Karpas-422 (cell line): ENCODE measurements around the gene MARK3. TPM values are rescaled to one million over a fixed set of nuclear protein-coding genes. Genes with fewer than 3 reads are reported as not detected.

Experiments
- DNase-seq: peaks from one replicate; pipeline ENCODE4 v3.0.0-alpha.2; 2015
- H2AFZ ChIP-seq: fragments of 200-600 bp; sonication (generic); 2 replicates; pipeline ENCODE4 v1.6.1; 2014; ENCODE audit warnings: antibody characterized with exemption, low read length, mixed read lengths
- H3K27ac ChIP-seq: fragments of 200-600 bp; sonication (generic); 2 replicates; pipeline ENCODE4 v1.5.1; 2014; ENCODE audit warnings: mild to moderate bottlenecking, low read length, moderate library complexity
- H3K27me3 ChIP-seq: fragments of 200-600 bp; sonication (generic); 2 replicates; pipeline ENCODE4 v1.6.1; 2014; ENCODE audit warnings: low read length, mixed read lengths
- H3K36me3 ChIP-seq: fragments of 200-600 bp; sonication (generic); 2 replicates; pipeline ENCODE4 v1.6.1; 2014; ENCODE audit warnings: low read length, mixed read lengths; ENCODE audit not compliant: insufficient read depth
- H3K4me1 ChIP-seq: fragments of 200-600 bp; sonication (generic); 2 replicates; pipeline ENCODE4 v1.6.1; 2014; ENCODE audit warnings: mild to moderate bottlenecking, low read length, mixed read lengths
- H3K4me2 ChIP-seq: fragments of 200-600 bp; sonication (generic); 2 replicates; pipeline ENCODE4 v1.6.1; 2014; ENCODE audit warnings: low read length, low read depth, mild to moderate bottlenecking; ENCODE audit not compliant: poor library complexity, severe bottlenecking
- H3K4me3 ChIP-seq: fragments of 200-600 bp; sonication (generic); 2 replicates; pipeline ENCODE4 v1.5.1; 2014; ENCODE audit warnings: mild to moderate bottlenecking, antibody characterized with exemption, low read length, mixed read lengths
- H3K79me2 ChIP-seq: fragments of 200-600 bp; sonication (generic); 2 replicates; pipeline ENCODE4 v1.6.1; 2014; ENCODE audit warnings: mild to moderate bottlenecking, low read length, mixed read lengths
- H3K9ac ChIP-seq: fragments of 200-600 bp; sonication (generic); 2 replicates; pipeline ENCODE4 v1.6.0; 2014; ENCODE audit warnings: low read length
- H3K9me2 ChIP-seq: fragments of 200-600 bp; sonication (generic), shearing (Covaris generic); replicated peaks from 2 replicates; pipeline ENCODE4 v1.6.0; 2014; ENCODE audit warnings: mild to moderate bottlenecking, low read length, moderate library complexity; ENCODE audit not compliant: insufficient read depth
- H3K9me3 ChIP-seq: fragments of 300-700, 200-600 bp; sonication (generic); 2 replicates; pipeline ENCODE4 v1.6.1; 2014; ENCODE audit warnings: low read length, mixed read lengths
- H4K20me1 ChIP-seq: fragments of 200-600 bp; sonication (generic); 2 replicates; pipeline ENCODE4 v1.6.1; 2014; ENCODE audit warnings: mild to moderate bottlenecking, antibody characterized with exemption, low read length, low read depth; ENCODE audit not compliant: insufficient read depth
- total RNA-seq: library from RNA; depleted of rRNA; stranded (reverse); fragments of >200 nt; shearing (Covaris generic); gene quantifications from 2 replicates; pipeline ENCODE4 v1.2.3, GENCODE V29; 2014; ENCODE audit warnings: low replicate concordance

MARK3 gene
- total RNA-seq, 1 experiment from 2014 or later = 113 TPM

- Histone ChIP-seq H3K27ac (no peak overlapping the region), H4K20me1 (no peaks in the 10 kb centered on the region), H3K27me3 (no peaks in the 10 kb centered on the region), H3K9me2 (no peaks in the 10 kb centered on the region), H3K36me3 (peaks cover 52% of the 10 kb centered on the region), H3K4me3 (no peak overlapping the region), H3K79me2 (peaks cover 24% of the 10 kb centered on the region), H2AFZ (no peak overlapping the region), H3K9me3 (no peaks in the 10 kb centered on the region), H3K9ac (no peak overlapping the region), H3K4me2 (no peak overlapping the region), H3K4me1 (peaks cover 3% of the 10 kb centered on the region; the same call in 1 of the 2 replicates)
- no peak for DNase-seq
These were observed 116.0 kb downstream of the MARK3 start for GRCh38 chr14:103501041-103501870.

- no peaks in the 10 kb centered on the region for H3K27me3 ChIP-seq
- peaks cover 50% of the 10 kb centered on the region for H3K36me3 ChIP-seq
- peaks cover 3% of the 10 kb centered on the region; the same call in 1 of the 2 replicates for H3K4me1 ChIP-seq
- DNase-seq = no peak
- no peaks in the 10 kb centered on the region for H3K9me2 ChIP-seq
- H3K79me2 ChIP-seq = peaks cover 24% of the 10 kb centered on the region
- no peak overlapping the region for H3K4me2 ChIP-seq
- H2AFZ ChIP-seq = no peak overlapping the region
- H4K20me1 ChIP-seq = no peaks in the 10 kb centered on the region
- H3K9me3 ChIP-seq = no peaks in the 10 kb centered on the region
- no peak overlapping the region for H3K27ac ChIP-seq
- H3K4me3 ChIP-seq = no peak overlapping the region
- no peak overlapping the region for H3K9ac ChIP-seq
These were observed 116.9 kb downstream of the MARK3 start for GRCh38 chr14:103501921-103502669.

- Histone ChIP-seq H3K9ac (no peak overlapping the region), H3K36me3 (peaks cover 50% of the 10 kb centered on the region), H3K79me2 (peaks cover 24% of the 10 kb centered on the region), H3K4me3 (no peak overlapping the region), H4K20me1 (no peaks in the 10 kb centered on the region), H3K4me2 (no peak overlapping the region), H3K27me3 (no peaks in the 10 kb centered on the region), H3K9me2 (no peaks in the 10 kb centered on the region), H3K27ac (no peak overlapping the region), H3K4me1 (peaks cover 3% of the 10 kb centered on the region; the same call in 1 of the 2 replicates), H3K9me3 (no peaks in the 10 kb centered on the region), H2AFZ (no peak overlapping the region)
- no peak for DNase-seq
These were observed 117.7 kb downstream of the MARK3 start for GRCh38 chr14:103502877-103503276.

GRCh38 chr14:103503296-103503695, 118.1 kb downstream of the MARK3 start:
- no peaks in the 10 kb centered on the region for H3K27me3 ChIP-seq
- no peak for DNase-seq
- no peaks in the 10 kb centered on the region for H3K9me3 ChIP-seq
- H3K4me3 ChIP-seq = no peak overlapping the region
- H3K36me3 ChIP-seq = peaks cover 50% of the 10 kb centered on the region
- no peak overlapping the region for H3K9ac ChIP-seq
- peaks cover 24% of the 10 kb centered on the region for H3K79me2 ChIP-seq
- H4K20me1 ChIP-seq = no peaks in the 10 kb centered on the region
- peaks cover 3% of the 10 kb centered on the region; the same call in 1 of the 2 replicates for H3K4me1 ChIP-seq
- no peak overlapping the region for H3K4me2 ChIP-seq
- H2AFZ ChIP-seq = no peak overlapping the region
- H3K27ac ChIP-seq = no peak overlapping the region
- no peaks in the 10 kb centered on the region for H3K9me2 ChIP-seq

- H3K4me2 ChIP-seq = no peak overlapping the region
- no peak overlapping the region for H3K4me3 ChIP-seq
- DNase-seq = no peak
- H3K79me2 ChIP-seq = peaks cover 21% of the 10 kb centered on the region
- H3K36me3 ChIP-seq = peaks cover 57% of the 10 kb centered on the region
- no peaks in the 10 kb centered on the region for H3K27me3 ChIP-seq
- no peak overlapping the region for H3K27ac ChIP-seq
- no peak overlapping the region for H2AFZ ChIP-seq
- H3K9ac ChIP-seq = no peak overlapping the region
- no peaks in the 10 kb centered on the region for H3K9me2 ChIP-seq
- no peaks in the 10 kb centered on the region; the same call in 1 of the 2 replicates for H3K4me1 ChIP-seq
- no peaks in the 10 kb centered on the region for H4K20me1 ChIP-seq
- no peaks in the 10 kb centered on the region for H3K9me3 ChIP-seq
These were observed 119.9 kb downstream of the MARK3 start for GRCh38 chr14:103504991-103505565.

- Histone ChIP-seq H3K27me3 (no peaks in the 10 kb centered on the region), H3K9me2 (no peaks in the 10 kb centered on the region), H3K4me2 (no peak overlapping the region), H2AFZ (no peak overlapping the region), H3K9me3 (no peaks in the 10 kb centered on the region), H3K36me3 (peaks cover 36% of the 10 kb centered on the region; the same call in 1 of the 2 replicates), H3K9ac (no peak overlapping the region), H3K79me2 (no peaks in the 10 kb centered on the region), H4K20me1 (no peaks in the 10 kb centered on the region), H3K4me1 (no peaks in the 10 kb centered on the region), H3K27ac (no peak overlapping the region), H3K4me3 (no peak overlapping the region)
- DNase-seq = no peak
These were observed 122.5 kb downstream of the MARK3 start for GRCh38 chr14:103507751-103508150.

- no peaks in the 10 kb centered on the region for H3K79me2 ChIP-seq
- H3K4me3 ChIP-seq = no peak overlapping the region
- no peaks in the 10 kb centered on the region for H3K9me3 ChIP-seq
- no peak overlapping the region for H3K4me2 ChIP-seq
- H3K4me1 ChIP-seq = no peaks in the 10 kb centered on the region
- no peak overlapping the region for H3K27ac ChIP-seq
- no peak overlapping the region for H2AFZ ChIP-seq
- H4K20me1 ChIP-seq = no peaks in the 10 kb centered on the region
- no peak for DNase-seq
- H3K9me2 ChIP-seq = no peaks in the 10 kb centered on the region
- no peaks in the 10 kb centered on the region for H3K27me3 ChIP-seq
- H3K36me3 ChIP-seq = peaks cover 27% of the 10 kb centered on the region; the same call in 1 of the 2 replicates
- no peak overlapping the region for H3K9ac ChIP-seq
These were observed 123.5 kb downstream of the MARK3 start for GRCh38 chr14:103508521-103509329.
